GM18508 (cell line): ENCODE data around the gene AUTS2.

ENCODE experiments used
- ATAC-seq: cut with Tn5 transposase; IDR thresholded peaks from one replicate; pipeline ENCODE4 v1.9.1; 2021; ENCODE audit warnings: moderate number of reproducible peaks; ENCODE audit not compliant: insufficient read depth, unreplicated experiment

The AUTS2 gene

DNA sequence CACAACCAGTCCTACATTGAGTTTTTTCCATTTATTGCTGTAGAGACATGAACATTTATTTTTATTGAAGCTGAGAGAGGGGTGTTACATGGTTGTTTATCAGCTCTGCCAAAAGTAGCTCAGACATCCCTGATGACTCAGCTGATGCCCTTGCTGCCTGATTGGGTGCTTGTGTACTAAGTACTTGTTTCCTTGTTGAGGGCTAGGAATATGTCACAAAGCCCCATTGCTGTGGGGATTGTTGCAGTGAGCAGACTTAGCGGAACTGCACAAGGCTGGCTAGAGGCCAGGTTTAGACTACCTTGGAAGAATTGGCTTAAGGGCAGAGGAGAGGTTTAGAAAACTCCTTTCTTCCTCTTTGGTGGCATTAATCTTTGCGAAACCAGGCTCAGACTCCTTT lies 110.6 kb downstream of the AUTS2 start:
- ATAC-seq, result no peak

DNA sequence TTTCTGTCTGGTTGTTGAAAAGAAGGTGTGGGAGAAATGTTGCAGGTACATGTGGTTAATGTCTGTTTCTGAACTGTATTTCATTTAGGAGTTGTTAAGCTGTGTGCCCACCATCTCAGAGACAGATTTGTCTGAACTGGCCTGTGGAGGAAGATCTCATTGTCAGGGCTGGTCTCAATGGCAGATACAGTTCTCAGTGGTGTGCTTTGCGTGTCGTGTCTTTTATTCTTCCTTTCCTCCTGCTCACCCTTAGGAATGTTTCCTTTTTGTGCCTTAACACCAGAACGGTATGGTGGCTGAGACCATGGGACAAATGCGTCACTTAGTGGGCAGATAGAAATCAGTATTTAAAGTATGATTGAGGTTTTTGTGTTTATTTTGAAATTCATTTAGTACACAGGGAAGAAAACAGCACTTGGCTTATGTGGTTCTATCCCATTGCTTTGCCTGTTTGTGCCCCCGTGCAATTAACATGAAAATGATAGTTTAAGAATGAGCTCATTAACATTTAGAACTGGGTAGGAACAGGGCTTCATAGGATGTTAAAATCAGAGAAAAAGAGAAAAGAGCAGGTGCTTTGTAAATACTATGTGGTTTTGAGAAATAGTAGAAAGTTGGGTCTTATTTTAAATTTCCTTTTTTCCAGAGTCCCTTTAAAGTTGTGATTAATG lies 112.6 kb downstream of the AUTS2 start:
- no peak for ATAC-seq

DNA sequence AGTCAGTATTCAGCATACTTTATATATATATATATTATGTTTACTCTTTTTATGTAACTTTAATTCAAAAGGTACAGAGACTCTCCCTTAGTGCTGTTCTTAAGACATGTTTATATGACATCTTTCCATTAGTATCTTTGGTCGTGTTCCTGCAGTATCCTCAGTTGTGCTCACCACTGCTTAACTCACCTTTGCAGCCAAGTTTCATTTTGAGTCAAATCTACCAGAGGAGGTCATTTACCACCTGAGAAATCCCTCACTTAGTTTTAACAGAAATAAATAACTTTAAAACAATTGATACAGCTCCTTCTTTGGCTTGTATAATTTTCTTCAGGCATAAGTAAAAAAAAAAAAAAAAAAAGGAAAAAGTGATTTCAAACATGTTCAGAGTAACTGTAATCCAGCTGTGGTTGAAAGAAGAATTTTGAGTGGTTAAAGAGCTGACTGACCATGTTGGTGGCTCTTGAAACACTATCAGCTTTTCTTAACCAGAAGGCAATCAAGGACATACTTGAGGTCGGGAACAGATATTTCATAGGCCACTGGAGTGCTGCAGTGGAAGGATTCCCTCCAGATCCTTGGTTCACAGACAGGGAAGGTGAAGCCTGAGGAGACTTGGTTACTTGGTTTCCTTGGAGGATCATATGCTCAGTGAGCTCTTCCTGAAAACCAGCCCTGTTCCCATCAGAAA lies 116.8 kb downstream of the AUTS2 start:
- no peak for ATAC-seq

DNA sequence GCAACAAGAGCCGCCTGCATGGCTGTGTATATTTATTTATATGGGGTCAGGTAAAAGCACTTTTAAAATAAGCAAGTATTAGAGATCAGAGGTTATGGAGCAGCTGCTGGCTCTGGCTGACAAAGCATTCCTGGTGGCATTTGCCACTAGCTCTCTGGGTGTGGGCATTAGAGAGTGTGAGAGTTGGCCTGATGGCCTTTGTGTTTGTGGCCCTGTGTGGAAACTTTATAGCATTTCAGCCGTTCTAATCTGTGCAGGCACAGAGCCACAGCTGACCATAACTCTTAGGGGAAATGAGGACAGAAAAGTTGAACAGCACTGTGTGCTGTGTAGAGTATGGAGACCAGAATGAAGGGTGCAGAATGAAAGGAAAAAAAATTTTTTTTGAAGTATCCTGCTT lies 118.9 kb downstream of the AUTS2 start:
- ATAC-seq, result no peak

DNA sequence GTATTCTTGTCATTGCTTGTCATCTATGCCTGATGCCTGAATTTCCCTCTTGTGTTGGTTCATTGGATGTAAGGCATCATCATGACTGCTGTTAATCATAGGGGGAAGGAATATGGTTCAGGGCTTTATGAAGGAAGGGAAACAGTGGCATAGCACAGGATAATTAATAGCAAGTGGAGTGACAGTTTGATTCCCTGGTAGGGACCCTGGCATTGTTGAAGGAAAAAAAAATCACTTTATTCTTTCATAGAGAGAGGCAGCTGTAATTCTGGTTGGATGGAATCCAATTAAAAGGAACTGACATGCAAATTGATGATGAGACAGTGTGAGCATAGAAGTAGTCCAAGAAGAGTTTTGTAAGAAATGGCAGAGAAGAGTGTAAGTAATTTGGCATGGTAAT lies 121.4 kb downstream of the AUTS2 start:
- no peak for ATAC-seq

DNA sequence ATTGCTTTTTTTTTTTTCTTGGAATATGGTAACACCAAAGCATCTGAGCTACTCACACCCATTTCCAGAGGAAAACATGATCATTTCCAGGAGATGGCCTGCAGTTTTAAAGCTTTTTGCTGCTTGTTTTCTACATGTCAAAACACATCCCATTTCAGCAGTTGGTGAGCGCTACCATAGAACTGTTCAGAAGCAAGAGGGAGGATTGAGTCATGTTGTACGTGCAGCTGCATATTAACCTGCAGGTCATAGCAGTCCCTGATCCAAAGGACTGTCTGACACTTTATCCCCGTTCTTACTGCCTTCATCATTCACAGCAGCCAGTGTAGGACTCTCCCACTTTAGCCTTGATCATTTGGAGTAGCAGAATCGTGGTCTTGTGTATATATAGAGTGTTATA lies 124.6 kb downstream of the AUTS2 start:
- no peak for ATAC-seq

DNA sequence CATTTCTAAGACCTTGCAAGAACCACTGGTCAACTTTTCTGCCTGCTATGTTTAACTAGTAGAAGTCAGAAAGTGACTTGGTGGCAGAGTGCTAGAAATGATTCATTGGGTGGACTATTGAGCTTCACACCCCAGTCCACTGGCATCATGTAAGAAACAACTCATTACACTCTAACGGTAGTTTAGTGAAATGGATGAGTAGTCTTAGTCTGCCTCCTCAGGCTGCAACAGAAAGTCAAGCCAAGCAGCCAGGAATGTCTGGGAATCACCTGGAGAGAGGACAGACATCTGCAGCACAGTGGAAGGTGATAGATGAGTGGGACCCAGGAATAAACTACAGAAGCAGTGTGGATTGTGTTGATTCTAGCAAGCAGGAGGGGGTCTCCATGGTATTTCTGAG lies 125.4 kb downstream of the AUTS2 start:
- ATAC-seq, result no peak

DNA sequence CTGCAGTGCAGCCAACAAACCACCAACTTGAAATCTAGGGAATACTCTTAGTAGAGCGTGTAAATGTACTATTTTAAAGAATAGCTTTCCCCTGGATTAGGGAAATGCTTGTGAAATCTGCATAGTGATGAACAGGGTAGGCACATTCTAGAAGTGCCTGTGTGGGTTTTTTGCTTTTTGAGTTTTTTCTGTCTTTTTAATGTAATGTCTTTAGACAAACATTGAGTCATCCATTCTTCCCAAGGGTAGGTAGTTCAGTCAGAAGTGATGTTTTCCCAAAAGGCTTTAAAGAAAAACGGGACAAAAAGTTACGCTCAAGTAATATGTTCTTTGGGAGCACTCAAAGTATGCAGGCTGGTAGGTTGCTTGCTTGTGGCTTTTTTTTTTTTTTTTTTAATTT lies 130.0 kb downstream of the AUTS2 start:
- ATAC-seq, result no peak

DNA sequence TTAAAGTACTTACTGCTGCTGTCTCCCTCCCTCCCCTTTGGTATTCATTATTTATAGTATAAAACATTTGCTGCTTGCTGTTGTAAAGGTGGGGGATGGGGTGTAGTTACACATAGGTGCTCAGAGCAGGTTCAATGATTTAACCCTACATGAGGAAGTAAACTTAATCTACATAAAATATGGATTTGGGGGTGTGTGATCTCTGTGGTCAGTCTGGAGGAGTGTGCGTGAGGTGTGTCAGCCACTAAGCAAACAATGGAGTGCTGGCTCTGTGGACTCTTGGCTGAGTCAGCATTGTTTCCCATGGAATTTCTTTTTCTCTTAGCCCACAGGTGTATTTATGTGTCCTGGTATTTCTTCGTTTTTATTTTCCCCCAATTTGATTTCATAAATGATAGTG lies 133.9 kb downstream of the AUTS2 start:
- ATAC-seq, result no peak

DNA sequence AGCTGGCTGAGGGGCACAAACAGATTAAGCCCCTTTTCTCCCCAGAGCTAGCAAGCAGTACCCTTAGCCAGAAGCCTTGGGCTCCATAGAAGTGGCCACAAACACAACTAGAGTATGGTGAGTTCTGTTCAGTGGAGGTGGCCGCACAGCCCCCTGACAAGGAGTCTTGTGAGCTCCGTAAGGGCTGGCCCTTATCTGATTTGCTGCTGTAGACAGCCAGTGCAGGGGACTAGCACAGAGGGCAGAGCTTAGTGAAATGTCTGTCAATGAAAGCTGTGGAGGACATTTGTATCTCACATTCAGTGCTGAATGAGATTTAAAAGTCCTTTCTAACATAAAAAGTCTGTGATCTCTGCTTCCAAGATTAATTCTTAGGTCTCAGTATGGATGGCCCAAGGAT lies 137.3 kb downstream of the AUTS2 start:
- no peak for ATAC-seq

DNA sequence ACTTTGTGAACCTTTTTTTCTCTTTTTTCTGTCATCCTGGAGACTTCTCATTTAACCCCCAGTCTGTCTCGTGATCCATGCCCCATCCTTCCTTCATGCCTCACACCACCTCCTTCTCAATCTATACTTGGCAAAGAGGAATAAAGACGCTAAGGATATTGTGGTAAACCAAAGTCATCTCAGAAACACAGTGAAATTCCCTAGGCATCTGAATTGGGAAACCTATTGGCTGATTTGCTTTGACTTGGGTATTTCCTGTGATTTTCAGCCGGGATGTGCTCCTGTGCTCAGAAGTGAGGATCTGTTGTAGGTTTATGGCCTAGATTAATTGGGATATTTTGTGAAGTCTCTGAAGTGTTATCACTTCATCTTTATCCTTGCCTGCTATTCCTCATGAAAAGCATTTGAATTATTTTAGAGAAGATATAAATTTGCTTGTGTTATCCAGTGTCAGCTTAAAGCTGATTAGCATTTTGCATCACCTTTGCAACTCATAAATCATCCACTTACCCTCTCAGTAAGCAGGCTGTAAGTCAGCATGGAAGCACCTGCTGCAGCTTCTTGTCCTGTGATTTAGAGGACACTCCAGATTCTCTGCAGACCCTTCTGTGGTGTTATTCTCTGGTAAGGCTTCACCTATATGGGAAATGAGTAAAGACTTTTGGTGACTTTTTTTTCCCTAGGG lies 138.0 kb downstream of the AUTS2 start:
- ATAC-seq, result no peak

DNA sequence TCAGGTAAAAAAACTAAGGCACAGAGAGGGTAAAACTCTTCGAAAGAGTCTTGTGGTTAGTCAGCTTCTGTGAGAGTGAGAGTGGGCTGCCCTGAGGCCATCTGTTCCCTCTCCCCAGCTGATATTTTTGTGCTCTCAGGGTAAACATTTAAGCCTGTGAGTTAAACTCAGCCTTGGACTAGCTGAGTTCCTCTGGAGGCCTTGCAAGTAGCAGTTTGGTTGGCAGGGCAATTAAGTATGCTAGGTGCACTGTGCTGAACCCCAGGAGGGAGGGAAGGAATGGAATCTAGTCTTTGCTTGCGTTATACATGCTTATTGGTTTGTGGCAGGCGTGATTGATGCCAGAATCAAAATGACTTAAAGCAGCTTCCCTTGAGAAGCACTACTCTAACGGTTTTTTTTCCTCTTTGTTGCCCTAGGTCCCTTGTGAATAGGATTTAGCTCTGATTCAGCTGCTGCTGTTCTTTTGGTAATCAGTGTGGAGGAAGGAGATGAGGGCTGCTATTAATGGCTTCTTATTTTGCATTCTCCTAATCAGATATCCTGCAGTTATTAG lies 140.2 kb downstream of the AUTS2 start:
- ATAC-seq, result peak; percentile 51

DNA sequence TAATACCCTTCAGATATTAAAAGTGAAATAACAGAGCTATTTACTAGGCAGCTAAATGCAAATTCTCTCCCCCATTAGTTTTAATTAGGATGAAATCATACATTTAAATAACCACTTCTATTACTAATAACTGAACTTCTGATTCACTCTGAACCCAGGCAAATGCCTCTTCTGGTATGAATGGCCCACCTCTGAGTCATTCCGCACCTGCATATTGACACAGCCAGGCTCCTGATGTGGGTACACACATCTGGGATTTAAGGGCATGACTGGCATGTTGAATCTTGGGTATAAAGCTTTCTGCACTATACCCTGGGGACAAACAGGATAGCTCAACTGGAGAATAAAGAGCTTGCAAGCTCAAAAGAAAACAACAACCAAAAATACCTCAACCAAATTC lies 140.9 kb downstream of the AUTS2 start:
- peak; percentile 70 for ATAC-seq

DNA sequence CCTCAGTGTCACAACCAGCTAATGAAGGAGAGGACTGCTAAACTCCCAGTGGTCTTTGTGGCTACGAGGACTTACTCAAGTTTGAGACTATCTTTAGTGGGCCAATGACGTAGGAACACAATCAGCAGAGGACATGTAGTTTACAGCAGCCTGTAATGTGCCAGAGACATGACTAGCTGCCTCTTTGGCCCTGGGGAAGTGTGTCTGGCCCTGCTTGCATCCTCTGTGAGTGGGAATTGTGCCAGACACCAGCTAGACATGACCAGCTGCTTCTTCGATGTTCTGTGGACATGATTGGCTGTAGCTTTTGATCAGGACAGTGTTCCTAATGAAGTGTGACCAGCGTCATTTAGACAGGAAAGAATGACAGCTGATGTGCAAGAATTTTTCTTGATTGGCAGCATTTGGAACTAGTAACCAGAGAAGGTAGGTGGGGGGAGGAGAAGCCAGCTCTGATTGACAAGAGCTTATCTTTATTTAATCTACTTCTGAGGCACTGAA lies 141.7 kb downstream of the AUTS2 start:
- peak; percentile 23 for ATAC-seq

DNA sequence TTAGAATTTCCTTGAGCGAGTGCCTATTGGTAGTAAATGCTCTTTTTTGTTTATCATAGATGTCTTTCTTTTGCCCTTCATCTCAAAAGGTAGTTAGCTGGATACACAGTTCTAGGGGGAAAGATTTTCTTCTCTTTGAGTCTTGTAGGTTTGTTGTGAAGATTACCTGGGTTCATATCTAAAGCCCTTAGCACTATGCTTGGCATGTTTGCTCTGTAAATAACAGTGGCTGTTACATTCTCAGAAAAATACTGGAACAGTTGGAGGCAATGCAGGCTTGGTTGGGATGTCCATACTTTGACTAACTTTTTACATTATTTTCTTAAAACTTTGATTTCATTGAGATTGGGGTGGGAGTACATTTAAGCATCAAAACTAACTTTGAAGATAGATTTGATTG lies 144.0 kb downstream of the AUTS2 start:
- ATAC-seq, result no peak

DNA sequence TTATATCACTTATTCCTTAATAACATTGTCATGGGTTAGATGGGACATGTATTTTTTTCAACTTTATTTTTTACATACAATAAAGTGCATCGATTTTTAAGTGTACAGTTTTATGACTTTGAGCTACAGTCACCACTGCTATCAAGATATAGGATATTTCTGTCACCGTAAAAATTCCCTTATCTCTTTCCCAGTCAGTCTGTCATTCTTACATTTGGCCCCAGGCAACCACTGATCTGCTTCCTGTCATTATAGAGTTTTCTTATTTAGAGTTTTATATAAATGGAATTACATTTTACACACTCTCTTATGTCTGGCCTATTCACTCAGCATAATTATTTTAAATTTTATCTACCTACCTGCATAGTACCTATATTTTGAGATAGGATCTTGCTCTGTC lies 145.2 kb downstream of the AUTS2 start:
- no peak for ATAC-seq

DNA sequence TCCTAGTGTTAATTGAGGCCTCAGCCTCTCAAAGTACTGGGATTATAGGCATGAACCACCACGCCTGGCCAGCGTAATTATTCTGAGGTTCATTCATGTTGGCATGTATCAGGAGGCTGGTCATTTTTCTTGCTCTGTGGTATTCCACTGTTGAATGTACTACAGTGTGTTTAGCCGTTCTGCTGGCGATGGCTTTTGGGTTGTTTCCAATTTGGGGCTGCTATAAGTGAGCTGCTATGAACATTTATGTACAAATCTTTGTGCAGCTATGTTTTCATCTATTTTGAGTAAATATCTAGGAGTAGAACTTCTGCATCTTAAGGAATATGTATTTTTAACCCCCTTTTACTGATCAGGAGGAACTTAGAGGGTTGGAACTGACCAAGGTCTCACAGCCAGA lies 145.8 kb downstream of the AUTS2 start:
- ATAC-seq, result no peak

DNA sequence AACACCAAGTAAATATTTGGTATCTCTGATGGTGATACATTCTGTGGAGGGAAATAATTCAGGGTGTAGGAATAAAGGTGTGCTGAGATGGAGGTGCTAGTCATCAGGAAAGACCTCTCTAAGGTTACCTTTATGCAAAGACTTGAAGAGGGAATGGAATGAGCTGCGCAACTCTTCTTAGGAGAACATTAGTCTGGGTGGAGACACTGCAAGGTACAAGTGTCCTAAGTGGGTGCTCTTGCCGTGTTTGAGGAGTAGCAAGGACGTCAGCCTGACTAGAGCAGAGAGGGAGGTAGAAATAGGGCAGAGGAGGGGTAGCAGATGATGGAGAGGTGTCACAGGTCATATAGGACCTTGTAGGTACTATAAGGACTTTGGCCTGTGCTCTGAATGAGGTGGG lies 148.1 kb downstream of the AUTS2 start:
- ATAC-seq, result no peak

DNA sequence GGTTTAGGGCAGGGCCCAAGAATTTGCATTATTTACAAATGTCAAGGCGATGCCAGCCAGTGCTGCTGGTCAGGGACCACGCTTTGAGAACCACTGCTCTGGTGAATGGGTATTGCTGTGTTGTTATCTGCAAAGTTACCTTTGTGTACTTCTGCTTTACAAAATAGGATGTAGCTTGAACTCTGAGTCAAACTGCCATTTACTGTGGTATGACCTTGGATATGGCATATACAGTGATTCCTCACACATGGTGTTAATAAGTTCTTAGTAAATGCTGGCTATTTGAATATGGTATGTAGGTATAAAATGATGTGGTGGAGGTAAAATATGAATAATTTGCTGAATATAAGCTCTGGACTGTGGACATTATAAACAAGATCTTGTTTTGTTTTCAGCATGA lies 148.9 kb downstream of the AUTS2 start:
- ATAC-seq, result no peak

DNA sequence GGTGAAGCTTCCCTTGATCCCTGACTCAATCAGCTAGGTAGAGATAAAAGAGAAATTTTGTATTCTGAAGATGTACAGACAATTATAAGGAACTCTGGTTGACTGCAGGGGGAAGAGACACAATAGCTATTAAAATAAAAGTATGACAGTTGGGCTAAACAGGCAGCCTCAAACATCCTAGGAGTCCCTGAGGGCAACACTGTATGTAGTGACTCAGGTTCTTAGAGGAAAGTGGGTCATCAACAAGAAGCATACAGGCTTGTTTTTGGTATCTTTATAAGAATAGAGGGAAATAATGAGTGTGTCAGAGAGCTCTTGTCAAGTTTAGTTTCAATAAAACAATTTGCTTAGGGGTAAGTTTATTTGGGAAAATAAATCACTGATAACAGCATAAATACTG lies 150.3 kb downstream of the AUTS2 start:
- ATAC-seq, result no peak

DNA sequence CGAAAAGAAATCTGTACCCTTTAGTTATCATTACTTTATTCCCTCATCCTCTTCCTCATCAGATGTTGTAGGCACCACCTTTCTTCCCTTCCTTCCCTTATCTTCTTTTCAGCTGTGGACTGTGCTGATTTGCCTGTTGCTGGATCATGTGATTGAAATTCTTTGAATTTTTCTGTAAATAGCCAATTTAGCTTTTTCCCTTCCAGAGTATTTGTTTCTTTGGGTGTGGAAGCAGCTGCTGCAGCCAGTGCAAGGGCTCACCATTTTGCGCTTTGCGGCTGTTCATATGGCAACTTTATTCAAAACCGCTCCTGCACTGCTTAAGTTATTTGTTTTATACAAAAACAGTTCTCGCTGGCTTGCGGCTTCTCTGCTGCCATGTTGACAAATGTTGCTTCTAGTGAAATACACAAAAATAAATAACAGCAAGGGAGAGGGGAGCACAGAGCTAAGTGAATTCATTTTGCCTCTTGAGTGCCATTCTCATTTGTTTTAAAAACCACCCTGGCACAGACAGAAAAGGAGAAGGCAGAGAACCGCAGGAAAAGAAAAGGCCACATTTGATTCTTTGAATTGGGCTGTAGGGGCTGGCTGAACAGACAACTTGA lies 151.2 kb downstream of the AUTS2 start:
- no peak for ATAC-seq
